NCI-H526 treated with DMSO at 0.1 percent for 48 hours (cell line): Measurements from ENCODE around the gene ZNF423.

Experiments
- DNase-seq: peaks from one replicate; lab custom pipeline; 2025; lab: John Stamatoyannopoulos, UW

ZNF423 gene

DNA sequence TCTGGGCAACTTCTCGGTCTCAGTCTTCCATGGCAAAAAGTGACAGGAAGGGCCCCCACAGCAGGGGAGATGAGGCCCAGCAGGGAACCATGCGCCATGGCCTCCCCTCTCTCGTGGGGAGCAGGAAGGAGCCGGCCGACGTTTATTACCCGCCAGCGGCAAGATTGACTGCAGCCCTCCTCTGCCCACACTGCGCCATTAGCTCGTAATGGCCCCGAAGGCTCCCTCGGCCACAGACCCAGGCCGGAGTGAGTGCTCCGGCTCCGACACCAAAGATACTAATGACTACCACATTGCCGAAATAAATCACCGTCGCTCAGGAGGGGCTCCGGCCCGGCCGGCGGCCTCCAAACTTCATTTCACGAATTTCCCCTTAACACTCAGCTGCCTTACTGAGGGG lies 255.4 kb downstream of the ZNF423 start:
- DNase-seq: no peak

DNA sequence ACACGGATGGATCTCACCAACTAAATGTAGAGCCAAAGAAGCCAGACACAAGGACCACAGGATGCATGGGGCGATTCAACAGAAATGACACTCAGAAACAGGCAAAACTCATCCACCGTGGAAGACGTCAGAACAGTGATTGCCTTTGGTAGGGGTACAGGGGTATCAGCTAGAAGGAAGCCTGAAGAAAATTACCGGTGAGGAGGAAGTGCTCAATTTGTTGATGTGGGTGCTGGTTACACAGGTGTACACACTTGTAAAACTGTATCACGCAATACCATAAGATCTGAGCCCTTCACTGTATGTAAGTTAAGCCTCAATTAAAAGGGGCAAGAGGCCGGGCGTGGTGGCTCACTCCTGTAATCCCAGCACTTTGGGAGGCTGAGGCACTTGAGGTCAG lies 256.2 kb downstream of the ZNF423 start:
- no peak for DNase-seq

DNA sequence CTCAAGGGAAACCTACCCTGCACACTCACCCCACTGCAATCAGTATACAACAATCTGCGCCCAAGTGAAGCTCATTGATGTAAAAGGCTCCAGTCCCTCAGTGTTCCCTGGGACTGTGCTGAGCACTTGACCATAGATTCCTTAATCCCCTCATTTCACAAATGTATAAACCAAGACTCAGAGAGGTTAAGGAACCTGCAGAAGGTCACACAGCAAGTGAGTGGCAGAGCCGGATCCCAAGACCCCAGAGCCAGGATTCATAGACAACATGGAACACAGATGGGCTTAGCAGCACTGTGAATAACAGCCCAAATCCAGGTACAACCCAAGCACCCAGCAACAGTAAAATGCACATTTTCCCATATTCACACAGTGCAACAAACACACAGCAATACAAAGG lies 256.6 kb downstream of the ZNF423 start:
- no peak for DNase-seq

DNA sequence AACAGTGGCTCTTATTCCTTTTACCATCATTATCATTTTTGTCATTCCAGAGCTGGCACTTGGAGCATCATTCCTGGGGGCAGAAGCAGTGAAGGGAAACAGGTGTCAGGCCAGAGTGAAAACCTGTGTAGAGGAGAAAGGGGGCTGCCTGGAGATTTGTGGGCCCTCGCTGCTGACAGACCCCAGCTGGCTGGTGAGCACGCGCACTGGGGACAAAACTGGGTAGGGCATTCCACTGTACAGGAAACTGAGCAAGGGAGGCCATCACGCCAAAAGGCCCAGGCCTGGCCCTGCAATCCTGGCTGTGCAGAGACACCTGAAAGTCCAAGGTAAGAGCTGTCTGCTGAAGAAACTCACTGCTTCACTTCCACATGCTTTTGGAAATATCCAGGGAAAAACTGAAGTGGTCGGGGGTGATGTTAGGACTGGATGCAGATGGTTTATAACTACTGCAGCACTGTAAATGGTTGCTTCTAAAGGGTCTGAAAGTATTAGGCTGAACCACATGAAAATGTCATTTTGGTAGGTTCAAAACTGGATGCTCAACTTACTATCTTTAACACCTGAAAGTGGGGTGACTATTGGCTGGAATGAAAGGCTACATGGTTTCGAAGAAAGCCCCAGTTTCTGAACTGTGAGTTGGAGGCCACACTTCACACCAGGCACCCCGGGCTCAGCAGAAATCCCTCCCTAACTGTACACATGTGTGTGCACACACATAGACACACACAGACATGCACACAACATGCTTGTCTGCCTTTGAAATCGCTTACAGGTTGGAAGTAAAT lies 257.3 kb downstream of the ZNF423 start:
- no peak for DNase-seq

DNA sequence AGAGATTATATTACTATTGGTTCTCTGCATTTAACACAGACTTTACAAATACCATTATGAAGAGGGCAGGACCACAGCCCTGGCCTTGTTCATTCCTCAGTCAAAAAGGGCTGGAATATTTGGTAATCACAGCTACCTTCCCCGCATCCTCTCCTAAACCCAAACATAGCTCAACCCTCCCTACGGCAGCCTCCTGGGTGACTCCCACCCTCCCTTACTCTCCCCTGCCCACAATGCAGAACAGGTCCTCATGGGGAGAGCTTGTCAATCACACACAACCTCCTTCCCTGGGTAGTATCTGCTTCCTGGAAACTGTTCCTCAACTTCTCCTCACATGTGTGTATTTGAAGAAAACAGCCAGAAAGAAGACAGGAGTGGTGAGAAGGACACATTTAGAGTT lies 258.1 kb downstream of the ZNF423 start:
- no peak for DNase-seq

DNA sequence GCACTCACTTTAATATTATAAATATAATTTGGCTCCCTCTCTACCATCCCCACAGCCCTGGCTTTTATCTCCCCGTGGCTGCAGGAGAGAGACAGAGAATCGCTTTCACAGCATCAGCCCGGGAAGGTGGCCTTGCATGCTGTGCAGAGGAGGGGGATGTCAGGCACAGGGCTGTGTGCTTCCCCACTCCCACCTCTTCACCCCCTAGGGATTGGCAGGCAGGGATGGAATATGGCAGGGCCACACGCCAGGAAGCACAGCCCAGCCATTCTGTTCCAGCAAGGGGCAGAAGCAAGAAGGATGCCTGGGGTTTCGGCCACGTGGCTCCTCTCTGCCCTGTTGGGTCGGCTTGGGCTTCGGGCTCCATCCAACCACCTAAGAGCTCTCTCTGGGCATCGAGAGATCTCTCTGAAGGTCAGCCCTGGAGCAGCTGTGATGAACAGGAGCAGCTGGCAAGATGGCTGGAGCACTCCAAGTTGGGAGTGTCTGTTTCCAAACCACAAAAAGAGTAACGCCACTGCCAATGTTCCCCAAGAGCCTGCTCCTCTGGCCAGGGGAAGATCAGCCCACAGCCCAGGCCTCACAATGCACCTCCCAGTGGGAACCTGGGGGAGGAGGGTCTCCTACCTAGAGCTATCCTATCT lies 259.1 kb downstream of the ZNF423 start:
- no peak for DNase-seq

DNA sequence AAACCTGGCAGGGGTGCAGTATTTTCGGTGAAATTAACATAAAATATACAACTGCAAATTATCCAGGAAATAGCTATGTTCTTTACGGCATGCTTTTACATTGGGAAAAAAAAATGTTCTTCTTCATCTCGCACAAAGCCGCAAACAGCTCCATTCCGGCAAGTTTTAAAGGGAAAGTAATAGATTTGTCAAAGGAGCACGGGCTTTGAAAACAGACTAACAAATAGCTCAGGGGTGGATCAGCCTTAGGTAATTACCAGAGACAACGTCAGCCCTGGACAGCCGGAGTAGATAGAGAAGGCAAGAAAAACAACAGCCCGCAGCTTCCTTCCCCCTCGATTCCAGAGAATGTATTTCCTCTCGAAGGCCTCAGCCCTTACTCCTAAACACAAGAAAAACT lies 259.8 kb downstream of the ZNF423 start:
- no peak for DNase-seq

DNA sequence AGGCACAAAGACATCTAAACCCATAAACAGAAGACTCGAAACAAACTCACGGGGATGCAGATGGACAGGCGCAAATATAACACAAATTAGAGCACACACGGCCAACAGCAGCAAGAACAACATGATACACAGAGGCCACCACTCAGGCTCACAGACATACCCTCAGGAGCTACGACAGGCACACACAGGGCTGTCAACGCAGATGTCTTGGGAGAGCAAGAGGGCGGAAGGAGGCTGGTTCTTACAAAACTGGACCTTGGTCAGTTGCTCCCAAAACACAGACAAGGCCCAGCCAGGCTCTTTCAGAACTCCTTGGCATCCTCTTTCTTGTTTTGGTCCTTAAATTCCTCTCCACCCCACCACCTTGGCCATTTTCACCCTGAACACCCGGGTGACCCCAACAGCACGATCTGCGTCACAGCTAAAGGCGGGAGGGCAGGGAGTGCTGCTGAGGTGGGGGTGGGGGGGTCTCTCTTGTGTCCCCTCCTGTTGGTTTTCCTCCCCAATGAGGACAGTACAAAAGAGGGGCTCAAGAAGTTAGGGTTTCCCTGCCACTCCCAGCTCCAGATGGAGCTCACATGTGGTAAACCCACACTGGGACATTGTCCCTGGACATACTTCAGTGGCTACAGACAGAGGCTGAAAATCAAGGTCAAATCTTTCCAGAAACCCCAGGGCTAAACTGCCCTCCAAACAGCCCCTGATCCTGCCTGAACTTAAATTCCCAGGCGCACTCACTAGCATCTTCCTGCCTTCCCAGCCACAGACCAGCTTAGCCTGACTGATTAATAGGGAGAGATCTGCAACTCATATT lies 261.0 kb downstream of the ZNF423 start:
- DNase-seq: no peak

DNA sequence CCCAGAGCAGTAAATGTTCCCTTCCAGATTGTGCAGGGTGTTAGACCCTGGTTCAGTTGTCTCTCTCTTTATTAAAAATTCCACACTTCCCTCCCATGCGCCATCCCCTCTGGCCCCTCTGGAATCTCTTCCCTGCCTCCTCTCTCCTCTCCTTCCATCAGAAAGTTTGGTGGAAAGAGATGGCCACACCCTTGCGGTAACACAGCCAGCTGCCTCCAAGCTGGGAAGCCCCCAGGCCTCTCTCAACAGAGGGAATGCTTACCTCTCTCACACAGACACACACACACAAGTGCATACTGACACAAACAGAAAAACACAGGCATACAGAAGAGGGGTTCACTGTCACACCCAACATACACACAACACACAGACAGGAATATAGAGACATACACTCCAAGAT lies 261.8 kb downstream of the ZNF423 start:
- no peak for DNase-seq

DNA sequence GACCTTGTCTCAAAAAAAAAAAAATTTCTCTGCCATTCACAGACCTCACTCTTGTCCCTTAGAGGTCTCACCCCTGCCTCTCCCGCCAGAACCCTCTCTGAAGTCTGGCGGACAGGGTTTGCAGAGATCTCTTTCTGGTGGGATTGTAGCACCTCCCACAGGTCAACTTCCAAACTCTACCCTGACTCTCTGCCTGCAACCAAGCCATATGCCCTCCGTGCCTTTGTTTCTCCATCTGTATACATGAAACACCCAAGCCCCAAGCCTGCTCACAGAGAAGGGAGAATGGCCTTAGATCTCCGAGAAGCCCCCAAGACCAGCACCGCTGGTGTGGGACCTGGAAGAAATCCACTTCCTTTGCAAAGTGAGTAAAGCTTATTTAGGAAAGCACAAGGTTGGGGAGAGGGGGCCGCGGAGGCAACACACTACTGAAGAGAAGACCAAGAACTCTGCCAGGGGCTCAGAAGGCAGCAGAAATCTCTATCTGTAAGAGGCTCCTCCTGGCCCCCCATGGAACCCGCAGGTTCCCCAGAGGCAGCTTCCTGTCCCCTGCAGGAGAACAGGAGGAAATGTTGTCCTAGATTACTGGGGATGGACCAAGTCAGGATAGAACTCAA lies 262.4 kb downstream of the ZNF423 start:
- DNase-seq: no peak

DNA sequence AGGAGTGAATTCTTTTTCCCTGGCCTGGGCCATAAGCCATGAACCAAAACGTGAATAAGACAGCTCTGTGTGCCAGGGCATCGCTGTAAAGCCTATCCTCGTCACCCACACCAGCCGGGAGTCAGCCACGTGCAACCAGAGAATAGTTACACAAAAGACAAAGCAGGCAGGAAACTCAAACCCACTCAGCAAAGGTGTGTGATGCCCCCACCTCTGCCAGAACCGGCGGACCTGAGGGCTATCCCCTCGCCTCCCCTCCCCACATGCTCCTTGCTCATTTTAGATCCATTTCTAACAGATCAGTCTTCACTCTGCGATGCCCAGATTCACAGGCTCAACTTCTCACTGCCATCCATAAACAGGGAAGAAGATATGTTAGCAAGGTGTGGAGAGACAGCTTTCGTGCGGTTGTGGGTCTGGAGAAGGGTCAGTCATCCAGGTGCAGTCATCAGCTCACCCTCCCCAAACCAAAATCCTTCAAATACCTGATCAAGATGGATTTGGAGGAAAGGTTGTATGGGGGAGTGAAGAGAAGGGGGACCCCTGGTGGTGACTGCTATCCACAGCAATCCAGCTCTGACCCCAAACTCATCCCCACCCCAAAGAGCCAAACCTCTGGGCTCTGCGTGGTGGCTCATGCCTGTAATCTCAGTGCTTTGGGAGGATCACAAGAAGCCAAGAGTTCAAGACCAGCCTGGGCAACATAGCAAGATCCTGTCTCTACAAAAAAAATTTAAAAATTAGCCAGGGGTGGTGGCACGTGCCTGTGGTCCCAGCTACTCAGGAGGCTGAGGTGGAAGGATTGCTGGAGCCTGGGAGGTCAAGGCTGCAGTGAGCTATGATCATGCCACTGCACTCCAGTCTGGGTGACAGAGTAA lies 263.1 kb downstream of the ZNF423 start:
- peak; percentile 19 for DNase-seq

DNA sequence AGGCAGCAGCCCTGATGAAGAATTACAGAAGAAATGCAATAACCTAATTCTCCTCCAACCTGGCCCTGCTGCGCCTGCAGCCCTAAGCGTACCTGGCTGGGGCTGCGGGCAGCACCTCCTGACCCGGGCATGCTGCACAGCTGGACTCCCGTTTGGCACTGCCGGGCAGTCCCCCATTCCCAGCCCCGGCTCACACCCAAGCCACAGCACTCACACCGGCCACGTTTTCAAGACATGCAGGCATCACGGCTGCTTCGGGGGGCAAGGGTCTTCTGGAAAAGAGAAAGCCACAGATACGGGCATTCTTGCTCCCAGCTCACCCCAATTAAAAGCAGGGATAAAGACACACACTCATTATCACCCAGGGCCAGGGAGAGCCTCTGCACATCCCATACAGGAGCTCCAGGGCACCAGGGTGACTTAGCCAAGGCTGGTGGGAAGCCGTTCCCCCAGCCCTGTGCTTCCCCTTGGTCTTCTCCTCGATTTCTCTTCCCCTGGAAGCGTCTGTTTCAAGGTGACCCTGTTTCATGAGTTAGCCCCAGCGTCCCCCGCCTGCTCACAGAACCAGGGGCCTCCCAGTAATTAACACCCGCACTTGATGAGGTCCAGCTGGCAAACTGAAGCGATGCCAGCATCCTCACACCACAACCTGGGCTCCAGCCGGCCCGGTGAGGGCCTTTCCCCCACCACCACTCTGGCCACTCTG lies 265.6 kb downstream of the ZNF423 start:
- DNase-seq: no peak

DNA sequence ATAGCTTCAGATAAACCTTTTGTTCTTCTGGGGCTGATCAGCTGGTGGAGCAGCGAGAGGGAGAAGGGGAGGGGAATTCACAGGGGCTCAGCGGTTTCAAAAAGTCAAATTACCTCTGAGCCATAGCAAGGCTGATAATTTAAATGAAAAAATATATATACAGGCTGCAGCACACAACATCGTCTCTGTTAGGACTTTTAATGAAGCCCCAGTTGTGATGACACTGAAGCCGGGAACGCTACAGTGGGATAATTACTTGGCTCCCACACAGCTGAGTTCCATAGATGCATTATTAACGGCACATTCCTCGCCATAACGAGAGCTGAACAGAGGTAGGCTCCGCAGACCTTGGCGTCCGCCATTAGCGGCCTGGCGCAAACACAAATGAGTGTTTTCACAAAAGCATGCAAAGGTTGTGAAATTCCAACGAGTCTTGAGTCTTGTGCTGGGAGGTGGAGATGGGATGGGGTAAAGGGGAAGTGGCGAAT lies 266.3 kb downstream of the ZNF423 start:
- DNase-seq: no peak

DNA sequence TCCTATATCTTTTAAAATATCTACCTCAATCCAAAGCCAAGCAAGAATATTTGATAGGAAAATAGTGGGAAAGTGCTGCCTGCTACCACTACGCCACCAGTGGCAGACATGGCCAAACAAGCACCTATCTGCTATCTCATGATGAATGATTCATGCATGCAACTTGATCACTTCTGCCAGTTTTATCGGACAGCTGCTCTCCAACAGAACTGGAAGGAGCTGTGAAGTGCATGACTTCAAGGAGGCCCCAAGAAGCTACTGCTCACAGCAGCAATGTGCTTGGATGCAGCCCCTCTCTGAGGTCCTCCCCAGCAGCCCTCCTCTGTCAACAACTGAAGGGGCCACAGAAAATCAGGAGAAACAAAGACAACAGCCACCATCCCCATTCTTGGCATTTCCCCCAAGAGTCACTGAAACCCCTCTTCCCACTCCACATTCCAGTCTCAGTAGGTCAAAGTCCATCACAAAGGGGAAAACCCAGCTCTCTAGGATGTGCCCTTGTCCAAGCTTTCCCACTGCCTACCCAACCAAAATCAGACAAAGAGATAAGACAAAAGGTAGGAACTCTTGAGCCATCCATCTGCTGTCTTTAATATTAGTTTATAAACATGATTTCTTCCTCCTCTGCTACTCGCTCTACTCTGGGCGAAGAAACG lies 267.1 kb downstream of the ZNF423 start:
- no peak for DNase-seq

DNA sequence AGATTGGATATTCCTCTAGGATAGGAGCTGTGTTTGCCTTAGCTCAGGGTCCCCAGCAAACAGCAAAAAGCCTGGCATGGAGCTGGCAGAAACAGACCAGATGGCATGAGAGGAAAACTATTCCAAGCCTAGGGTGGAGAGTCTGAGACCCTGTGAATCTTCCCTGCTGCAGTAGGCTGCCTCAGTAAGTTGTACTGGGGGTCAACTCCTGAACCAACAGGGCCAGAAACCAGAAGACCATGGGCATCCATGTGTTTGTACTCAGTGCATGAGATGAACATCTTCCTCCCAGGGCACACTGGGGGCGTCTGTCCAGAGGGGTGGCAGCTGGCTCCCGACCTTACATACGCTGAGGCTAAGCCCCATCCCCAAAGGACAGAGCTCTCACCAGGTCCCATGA lies 267.9 kb downstream of the ZNF423 start:
- DNase-seq: no peak

DNA sequence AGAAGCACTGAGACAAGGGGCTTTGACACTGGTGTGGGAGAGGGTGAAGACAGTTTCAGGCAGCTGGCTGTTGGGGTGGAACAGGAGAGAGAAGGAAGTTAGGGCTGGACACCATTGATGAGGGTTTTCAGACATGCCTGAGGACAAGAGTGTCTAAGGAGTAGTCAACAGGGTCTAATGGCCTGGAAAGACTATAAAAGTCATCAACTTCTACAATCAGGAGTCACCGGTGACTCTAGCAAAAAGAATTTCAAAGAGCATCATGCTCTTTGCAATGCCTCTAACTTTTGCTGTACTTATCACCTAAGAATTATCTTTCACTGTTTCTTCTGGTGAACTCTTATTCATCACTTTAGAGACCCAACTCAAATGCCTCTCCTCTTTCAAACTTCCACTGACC lies 268.4 kb downstream of the ZNF423 start:
- DNase-seq: no peak

DNA sequence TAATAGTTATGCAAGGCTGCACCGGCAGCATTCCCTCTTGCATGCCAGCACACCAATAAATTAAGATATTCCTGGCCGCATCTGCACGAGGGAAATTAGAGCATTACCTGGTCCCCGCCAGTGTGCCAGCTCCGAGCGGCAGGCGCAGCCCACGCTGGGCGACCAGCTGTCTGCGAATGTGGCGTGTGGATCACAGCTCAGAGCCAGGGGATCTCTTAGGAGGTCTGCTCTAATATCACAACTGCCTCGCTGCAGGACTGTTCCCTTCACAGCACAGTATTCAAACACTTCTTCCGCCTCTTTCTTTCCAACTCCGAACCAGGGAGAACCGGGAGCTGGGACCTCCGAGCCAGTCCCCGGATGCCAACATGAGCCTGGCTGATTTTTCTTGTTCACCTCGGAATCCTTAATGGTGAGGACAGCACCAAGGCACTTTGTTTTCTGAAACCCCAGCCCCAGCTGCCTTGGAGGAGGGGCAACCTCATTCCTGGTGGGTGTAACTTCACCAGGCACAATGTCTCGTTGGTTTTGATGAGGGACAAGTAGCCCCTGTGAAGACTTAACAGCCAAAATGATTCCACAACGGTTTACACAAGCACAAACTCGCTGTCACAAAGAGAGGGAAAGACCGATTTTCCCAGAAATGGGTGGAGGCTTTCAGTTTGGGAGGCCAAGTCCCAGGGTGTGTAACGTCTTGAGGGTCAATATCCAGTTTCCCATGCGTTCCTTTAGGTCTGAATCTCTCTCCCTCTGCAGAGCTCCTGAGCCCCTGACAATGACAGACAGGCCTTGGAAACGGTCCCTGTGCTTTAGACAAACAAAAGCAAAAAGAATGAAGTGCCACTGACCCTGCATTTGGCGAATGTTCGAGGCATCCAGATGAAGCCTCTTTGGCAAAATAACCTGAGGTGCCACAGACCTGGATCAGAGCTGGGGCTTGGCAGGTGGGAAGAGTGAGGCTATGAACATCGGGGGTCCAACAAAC lies 269.2 kb downstream of the ZNF423 start:
- DNase-seq: no peak

DNA sequence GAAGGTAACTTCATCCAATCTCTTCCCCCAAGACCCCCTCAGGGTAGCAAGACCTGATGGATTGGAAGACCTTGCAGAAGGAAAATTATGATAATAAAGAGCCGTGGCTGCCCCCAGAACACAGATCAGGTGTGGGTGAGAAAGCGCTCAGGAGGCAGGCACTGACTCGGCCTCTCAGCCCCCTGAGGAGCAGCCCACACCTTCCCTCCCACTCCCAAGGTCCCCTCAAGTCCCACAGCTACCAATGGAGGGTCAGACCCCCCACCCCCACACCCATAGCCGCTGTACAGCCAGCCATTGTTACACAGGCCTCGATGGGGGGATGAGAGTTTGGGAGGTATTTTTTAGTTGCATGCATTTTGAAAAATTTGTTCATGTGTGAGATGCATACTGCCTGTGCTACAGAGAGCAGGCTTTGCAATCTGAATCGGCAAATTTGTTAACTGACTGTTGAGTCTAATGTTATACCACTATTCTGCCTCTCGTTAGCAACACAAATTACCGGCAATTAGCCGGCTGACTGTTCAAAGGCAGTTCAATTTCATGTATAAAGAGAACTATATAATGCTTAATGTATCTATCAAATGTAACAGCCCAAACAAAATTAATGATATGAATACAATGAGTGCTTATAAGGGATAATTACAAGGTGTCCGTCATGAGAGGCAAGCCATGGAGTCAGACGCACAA lies 270.6 kb downstream of the ZNF423 start:
- DNase-seq: no peak
